ENCODE results near the gene UGT1A4.
"Not testable (repeated sequence)": the region's sequence is repeated elsewhere in the genome, so short reads cannot be mapped to it uniquely, and the experiment has no call there.

Gene UGT1A4

GRCh38 chr2:233751212-233752009, 32.9 kb downstream of the UGT1A4 start:
- DNase-seq: not testable (repeated sequence)

- no peak for DNase-seq
These were observed 36.5 kb downstream of the UGT1A4 start for GRCh38 chr2:233754872-233755611.

GRCh38 chr2:233756429-233757081, 38.0 kb downstream of the UGT1A4 start:
- no peak for DNase-seq

DNA sequence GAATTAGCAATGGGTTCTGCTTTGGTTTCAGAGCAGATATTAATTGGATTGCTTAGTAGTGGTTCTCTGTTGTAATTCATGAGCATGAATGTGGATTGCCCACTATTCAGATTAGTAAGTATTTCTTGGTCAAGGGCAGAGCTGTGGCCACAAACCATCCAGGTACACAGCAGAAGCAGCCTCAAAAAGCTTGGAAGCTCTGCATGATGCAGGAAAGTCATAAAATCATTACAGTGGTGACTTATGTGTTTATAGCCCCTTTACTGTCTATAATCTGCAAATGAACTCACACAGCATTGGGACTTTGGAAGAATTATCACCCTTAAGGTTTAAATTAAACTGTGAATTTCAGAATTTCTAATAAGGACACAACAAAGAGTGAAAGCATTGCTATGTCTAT, 39.6 kb downstream of the UGT1A4 start:
- DNase-seq: no peak

DNA sequence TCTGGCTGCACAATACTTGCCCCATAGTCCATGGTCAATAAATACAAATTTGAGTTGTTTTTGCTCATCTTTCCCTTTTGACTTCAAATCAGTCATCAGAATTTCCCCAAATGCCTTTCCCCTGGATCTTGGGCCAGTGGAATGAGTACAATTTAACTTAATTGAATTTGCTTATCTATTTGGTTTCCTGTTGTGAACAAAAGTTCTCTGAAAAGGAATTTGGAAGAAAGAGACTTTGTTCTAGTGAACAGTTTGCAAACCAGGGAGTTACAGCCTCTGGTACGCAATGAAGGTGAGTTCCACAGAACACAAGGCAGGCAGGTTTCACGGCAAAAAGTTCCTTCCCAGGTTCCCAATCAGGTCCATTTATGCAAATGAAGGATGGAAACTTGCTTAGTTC, 40.3 kb downstream of the UGT1A4 start:
- DNase-seq: no peak

- DNase-seq: no peak
These were observed 41.5 kb downstream of the UGT1A4 start, which contains the start of gene UGT1A1 for GRCh38 chr2:233760043-233760442. TSS of gene UGT1A1 (plus strand) at chr2:233760270. CDS start at chr2:233760288, 18 bp downstream.

DNA sequence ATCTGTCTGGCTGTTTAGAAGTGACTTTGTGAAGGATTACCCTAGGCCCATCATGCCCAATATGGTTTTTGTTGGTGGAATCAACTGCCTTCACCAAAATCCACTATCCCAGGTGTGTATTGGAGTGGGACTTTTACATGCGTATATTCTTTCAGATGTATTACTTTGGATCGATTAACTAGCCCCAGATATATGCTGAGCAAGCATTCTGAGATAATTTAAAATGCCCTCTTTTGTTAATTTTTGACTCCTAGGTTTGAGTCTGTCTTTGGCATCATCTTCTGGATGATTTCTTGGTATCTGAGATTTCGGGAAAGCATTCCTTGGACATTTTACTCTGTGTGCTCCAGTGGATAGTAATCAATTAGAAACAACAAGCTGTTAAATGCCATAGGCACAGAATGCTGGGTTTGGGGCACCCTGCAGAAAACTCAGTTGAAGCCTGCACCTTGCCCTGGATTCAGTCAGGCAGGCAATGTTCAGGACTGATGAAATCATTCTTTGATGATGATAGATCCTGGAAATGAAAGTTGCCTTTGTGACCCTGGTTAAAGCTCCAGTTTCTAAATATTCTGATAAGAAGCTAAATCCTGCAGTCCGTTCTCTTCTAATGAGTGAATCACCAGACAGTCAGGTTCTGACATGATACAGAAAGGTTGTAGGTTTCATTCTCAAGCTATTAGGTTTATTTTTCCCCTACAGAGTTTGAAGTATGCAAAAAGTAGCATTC, 42.7 kb downstream of the UGT1A4 start:
- DNase-seq: no peak

DNA sequence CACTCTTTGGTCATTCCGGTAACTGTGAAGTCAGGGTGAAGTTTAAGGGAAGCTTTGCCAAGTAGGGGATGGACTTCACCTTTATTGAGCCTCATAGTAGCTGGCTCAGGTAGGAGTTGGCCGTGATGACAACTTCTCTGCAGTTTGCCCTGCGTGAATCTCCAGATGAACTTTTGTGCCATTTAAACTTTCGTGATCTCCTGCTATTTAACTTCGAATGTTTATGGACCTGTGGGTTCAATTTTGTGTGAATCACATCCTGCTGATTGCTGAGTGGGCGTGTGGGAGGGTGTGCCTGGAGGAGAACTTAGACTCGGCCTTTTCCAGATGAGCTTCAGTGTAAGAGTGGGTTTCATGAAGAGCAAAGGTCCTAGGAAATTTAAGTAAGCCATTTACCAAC, 45.7 kb downstream of the UGT1A4 start:
- peak; percentile 35 for DNase-seq

DNA sequence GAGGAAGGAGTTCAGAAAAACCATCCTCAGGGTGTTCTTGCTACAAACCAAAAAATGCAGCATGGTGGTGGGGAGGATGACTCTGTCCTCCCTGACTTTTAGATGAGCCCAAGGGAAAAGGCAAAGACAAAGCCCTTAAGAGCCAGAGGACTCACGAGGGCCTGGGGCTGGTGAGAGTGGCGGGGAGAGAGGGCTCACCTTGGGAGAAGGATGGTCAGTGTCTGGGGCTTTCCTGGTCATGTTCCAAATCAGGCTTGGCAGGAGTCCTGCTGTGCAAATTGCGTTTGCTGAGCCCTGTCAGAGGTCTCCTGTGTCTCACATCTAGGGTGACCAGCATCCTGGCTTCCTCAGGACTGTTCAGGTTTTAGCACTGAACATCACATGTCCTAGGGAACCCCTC, 46.2 kb downstream of the UGT1A4 start:
- no peak for DNase-seq

- DNase-seq: no peak
These were observed 47.9 kb downstream of the UGT1A4 start for GRCh38 chr2:233766416-233766815.

DNA sequence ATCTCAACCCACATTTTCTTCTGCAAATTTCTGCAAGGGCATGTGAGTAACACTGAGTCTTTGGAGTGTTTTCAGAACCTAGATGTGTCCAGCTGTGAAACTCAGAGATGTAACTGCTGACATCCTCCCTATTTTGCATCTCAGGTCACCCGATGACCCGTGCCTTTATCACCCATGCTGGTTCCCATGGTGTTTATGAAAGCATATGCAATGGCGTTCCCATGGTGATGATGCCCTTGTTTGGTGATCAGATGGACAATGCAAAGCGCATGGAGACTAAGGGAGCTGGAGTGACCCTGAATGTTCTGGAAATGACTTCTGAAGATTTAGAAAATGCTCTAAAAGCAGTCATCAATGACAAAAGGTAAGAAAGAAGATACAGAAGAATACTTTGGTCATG, 49.5 kb downstream of the UGT1A4 start:
- DNase-seq: no peak

DNA sequence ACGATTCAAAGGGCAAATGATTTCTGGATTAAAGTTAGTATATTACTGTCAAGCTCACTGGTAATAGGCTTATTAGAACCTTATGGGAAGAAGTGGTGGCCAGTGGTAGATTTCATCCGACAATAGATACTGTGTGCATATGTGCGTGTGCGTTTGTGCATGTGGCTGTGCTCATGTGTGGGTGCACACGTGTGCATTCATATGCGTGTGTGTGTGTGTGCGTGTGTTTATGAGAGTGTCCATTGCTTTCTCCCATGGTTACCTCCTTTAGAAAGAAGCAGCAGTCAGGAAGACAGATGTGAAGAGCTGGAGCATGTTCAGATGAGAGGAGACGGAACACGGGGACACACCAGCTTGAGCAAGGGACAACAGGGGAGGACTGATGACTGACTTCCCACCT, 50.7 kb downstream of the UGT1A4 start:
- no peak for DNase-seq

GRCh38 chr2:233772153-233772552, 53.6 kb downstream of the UGT1A4 start:
- no peak for DNase-seq

DNA sequence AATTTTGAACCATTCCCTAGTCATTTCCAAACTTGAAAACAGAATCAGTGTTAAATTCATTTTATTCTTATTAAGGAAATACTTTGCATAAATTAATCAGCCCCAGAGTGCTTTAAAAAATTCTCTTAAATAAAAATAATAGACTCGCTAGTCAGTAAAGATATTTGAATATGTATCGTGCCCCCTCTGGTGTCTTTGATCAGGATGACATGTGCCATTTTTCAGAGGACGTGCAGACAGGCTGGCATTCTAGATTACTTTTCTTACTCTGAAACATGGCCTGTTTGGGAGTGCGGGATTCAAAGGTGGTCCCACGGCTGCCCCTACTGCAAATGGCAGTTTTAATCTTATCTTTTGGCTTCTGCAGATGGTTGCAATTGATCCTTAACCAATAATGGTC, 54.0 kb downstream of the UGT1A4 start:
- DNase-seq: peak; percentile 13

- DNase-seq: no peak
These were observed 55.3 kb downstream of the UGT1A4 start for GRCh38 chr2:233773854-233774253.

DNA sequence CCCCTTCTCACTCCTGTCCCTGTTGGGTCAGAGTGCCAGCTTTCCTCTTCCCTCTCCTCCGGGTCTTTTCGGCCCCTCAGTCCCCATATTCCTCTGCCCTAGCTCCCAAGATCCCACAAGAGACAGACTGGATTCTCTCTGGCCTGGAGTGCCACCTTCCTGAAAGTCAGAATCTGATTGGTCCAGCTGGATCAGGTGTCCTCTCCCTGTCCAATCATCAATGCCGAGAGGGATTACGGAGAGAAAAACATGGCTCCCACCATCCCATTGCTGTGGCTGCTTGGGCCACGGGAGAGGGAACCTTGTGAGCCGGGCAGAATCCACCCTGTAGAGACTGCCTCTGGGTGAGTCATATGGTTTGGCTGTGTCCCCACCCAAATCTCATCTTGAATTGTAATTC, 56.9 kb downstream of the UGT1A4 start:
- no peak for DNase-seq

DNA sequence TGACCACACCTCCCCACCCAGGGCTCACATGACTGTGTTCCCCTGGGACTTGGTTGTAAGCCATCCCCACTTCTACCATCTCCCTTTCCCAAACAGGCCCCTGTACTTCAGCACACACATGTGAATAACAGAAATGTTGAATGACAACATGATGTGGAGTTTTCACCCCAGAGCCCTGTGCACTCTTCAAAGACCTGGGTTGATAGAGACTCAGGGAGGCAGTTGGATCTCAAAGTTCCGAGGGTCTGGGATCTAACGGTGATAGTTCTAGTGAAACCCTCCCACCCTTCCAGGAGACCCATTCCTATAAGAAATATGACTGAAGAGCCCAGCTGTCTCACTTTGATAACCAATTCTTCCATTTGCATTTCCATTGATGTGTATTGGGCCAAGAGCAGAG, 59.5 kb downstream of the UGT1A4 start, which contains the start of gene MROH2A:
MROH2A (plus strand) TSS at position 301 of the 400 bp plus-strand sequence. CDS start 1,029 bp downstream, outside the sequence.
- DNase-seq: no peak

GRCh38 chr2:233779722-233780121, 61.2 kb downstream of the UGT1A4 start:
- no peak for DNase-seq

- no peak for DNase-seq
These were observed 62.2 kb downstream of the UGT1A4 start for GRCh38 chr2:233780771-233781170.

DNA sequence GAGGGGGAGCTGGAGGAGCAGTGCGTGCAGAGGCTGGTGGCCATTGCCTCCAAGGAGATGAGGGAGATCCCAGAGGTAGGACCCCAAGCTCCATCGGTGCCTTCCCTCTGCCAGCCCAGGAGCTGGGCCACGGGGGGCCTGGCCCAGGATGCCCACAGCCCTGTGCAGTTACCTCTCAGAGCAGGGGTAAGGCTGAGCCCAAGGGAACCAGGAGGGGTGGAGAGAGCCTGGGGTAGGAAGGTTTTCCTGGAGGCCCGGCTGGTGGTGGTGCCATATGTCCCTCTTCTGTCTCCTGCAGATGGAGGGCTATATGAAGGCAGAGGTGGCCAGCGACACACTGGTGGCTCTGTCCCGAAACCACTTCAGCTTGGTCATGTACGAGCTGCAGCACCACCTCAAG, 71.0 kb downstream of the UGT1A4 start:
- DNase-seq: no peak

DNA sequence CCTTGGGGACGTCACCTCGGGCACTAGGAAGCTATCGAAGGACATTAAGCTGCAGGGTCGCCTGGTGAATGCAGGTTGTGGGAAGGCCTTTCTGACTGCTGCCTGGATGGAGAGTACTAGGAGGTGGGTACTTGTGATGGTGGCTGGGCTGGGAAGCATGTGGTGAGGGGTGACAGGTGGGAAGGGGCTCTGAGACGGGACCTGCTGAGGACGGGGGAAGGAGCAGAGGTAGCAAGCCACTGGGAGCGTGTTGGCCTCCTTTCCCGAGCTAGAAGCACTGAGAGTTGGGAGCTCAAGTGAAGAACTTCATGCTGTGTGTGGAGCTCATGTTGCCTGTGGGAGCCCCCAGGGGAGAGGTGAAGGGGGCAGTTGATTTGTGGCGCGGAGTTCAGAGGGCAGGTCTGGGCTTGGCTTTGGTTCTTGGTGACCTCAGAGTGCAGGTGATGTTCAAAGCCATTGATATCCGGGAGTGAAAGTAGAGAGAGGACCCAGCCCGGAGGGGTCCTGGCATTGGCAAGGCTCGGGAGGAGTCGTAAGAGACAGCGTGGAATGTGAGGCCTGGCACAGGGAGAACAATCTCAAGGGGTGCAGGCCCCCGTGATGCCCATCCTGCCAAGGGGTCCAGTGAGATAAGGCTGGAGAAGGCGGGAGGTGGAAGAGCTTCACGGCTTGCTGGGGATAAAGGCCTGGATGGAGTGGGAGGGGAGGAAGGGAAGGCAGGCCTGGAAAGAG, 72.8 kb downstream of the UGT1A4 start:
- no peak for DNase-seq

DNA sequence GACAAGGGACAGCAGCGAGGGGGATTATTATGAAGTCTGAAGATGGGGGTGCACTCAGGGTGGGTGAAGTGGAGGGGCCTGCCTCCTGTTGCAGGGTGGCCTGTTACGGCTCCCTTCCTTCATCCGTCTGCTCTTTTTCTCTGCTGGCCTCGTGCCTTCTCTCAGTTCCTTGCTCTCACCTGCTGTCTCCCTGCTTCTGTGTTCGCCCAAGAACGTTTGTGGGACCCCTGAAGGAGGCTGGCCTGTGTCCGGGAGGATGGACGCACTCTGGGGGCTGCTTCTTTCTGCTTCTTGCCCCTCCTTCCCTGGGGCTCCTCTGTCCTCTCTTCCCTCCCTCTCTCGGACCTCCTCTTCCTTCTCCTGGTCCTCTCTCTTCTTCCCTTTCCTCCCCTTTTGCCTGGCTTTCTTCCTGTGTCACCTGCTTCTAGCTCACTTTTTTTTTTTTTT, 73.4 kb downstream of the UGT1A4 start:
- no peak for DNase-seq

All from hematopoietic multipotent progenitor cell treated with erythropoietin and hydrocortisone succinate and interleukin-3 and kit ligand, for 4 days (in vitro differentiated cells).